ENCODE results near the gene SLC39A11. TPM values are rescaled to one million over a fixed set of nuclear protein-coding genes. Genes with fewer than 3 reads are reported as not detected.

The SLC39A11 gene
- polyA plus RNA-seq, 1 of the 3 experiments (the other 2 are of a cell fraction): 23.5 TPM

DNA sequence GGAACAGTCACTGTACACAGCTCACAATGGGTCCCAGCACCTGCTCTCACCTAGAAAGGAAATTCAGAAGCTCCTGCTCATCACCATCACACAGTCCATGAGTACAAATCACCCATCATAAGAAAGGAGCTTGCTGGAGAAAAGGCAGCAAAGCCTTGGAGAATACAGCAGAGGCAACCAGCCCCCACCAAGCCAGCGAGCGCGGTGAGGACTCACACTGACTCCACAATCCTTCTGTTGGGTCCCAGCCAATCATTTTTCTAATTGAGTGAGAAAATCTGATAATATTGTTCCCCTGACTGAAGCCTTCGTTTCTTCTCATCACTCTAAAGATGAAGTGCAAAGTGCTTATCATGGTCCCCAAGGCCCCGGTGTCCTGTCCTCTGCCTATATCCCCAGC is 298.3 kb downstream of the SLC39A11 start (continued):
- TF ChIP-seq REST (IDR thresholded peaks at IDR 0.05; ENCODE audit: low read depth, low read length): no peak
- TF ChIP-seq RCOR1 (IDR thresholded peaks at IDR 0.05; ENCODE audit: low read length): no peak
- TF ChIP-seq, protein P1, sequence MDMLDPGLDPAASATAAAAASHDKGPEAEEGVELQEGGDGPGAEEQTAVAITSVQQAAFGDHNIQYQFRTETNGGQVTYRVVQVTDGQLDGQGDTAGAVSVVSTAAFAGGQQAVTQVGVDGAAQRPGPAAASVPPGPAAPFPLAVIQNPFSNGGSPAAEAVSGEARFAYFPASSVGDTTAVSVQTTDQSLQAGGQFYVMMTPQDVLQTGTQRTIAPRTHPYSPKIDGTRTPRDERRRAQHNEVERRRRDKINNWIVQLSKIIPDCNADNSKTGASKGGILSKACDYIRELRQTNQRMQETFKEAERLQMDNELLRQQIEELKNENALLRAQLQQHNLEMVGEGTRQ (IDR thresholded peaks at IDR 0.05; ENCODE audit: borderline replicate concordance, low read depth, low read length): no peak
- TF ChIP-seq TEAD4 (IDR thresholded peaks at IDR 0.05; ENCODE audit: borderline replicate concordance, insufficient read depth): no peak

DNA sequence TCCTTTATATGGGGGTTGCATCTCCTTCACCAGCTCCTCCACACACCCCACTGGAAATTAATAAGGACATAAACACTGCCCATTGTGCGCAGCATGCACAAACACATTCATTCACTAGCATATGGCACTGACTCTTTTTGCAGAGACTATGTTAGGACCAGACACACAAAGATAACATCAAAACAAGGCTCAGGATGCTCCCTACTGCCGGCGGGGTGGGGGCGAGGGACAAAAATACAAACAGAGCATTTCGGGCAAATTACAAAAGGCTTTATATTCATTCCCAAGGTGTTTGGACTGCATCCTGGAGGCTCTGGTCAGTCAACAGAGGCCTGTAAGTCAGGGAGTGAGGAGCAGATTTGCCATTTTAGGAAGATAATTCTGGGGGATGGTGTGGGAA is 299.7 kb downstream of the SLC39A11 start:
- WGBS (ENCODE audit: low lambda C conversion rate): 58% methylated on average over 5 of the region's 5 CpGs
- TF ChIP-seq, protein P2, sequence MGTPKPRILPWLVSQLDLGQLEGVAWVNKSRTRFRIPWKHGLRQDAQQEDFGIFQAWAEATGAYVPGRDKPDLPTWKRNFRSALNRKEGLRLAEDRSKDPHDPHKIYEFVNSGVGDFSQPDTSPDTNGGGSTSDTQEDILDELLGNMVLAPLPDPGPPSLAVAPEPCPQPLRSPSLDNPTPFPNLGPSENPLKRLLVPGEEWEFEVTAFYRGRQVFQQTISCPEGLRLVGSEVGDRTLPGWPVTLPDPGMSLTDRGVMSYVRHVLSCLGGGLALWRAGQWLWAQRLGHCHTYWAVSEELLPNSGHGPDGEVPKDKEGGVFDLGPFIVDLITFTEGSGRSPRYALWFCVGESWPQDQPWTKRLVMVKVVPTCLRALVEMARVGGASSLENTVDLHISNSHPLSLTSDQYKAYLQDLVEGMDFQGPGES (IDR thresholded peaks at IDR 0.05; ENCODE audit: low read depth, low read length): no peak
- TF ChIP-seq CTCF (IDR thresholded peaks at IDR 0.05) (no peak), PBX3 (IDR thresholded peaks at IDR 0.05) (no peak), REST (IDR thresholded peaks at IDR 0.05; ENCODE audit: low read depth, low read length) (no peak), SIN3A (IDR thresholded peaks at IDR 0.05; ENCODE audit: borderline replicate concordance, low read depth, low read length) (no peak), RXRA (IDR thresholded peaks at IDR 0.05; ENCODE audit: borderline replicate concordance, low read depth) (no peak), TEAD4 (IDR thresholded peaks at IDR 0.05; ENCODE audit: borderline replicate concordance, insufficient read depth) (no peak), TCF12 (IDR thresholded peaks at IDR 0.05) (no peak), YY1 (IDR thresholded peaks at IDR 0.05; ENCODE audit: low read depth) (no peak), POLR2AphosphoS5 (IDR thresholded peaks at IDR 0.05; ENCODE audit: low read depth, low read length) (no peak), NRF1 (IDR thresholded peaks at IDR 0.05; ENCODE audit: low read depth, low read length) (no peak), RCOR1 (IDR thresholded peaks at IDR 0.05; ENCODE audit: low read length) (peak; percentile 75), FOXJ3 (CRISPR knock-in tag; IDR thresholded peaks at IDR 0.05) (peak; percentile 80), SMC3 (IDR thresholded peaks at IDR 0.05; ENCODE audit: low read depth, low read length) (no peak), MEF2A (IDR thresholded peaks at IDR 0.05; ENCODE audit: borderline replicate concordance, low read depth) (no peak), GABPA (IDR thresholded peaks at IDR 0.05; ENCODE audit: low read depth) (no peak), RAD21 (IDR thresholded peaks at IDR 0.05; ENCODE audit: low read length) (peak; percentile 19; the same call in 1 of the 2 replicates)

More for the DNA sequence above, 299.7 kb downstream of the SLC39A11 start:
- H3K4me3 ChIP-seq (ENCODE audit: low read depth in 2 of 2, low read length in 1 of 2): no peak overlapping the region
- CTCF ChIA-PET: interaction anchor here (1.4 to 1.9 kb wide), 6 partner anchors 10 to 397 kb away, joined by 3 to 7 read pairs (median 4); no protein-coding TSS in a partner anchor
- no peaks in the 10 kb centered on the region for H3K79me2 ChIP-seq (ENCODE audit: insufficient read depth)
- no peaks in the 10 kb centered on the region for H3K36me3 ChIP-seq (replicated peaks in 1 of 2; ENCODE audit: control insufficient read depth in 1 of 2, insufficient read depth in 2 of 2, low read length in 1 of 2)
- no peak overlapping the region for H2AFZ ChIP-seq (ENCODE audit: low read depth)
- H3K27me3 ChIP-seq (ENCODE audit: insufficient read depth): no peaks in the 10 kb centered on the region
- no peaks in the 10 kb centered on the region for H3F3A ChIP-seq (replicated peaks; ENCODE audit: insufficient read depth)
- no peaks in the 10 kb centered on the region for H3K9me2 ChIP-seq
- H3K9me3 ChIP-seq: no peaks in the 10 kb centered on the region
- no peak overlapping the region for H3K9ac ChIP-seq
- POLR2A ChIA-PET: interaction anchor here (0.9 kb wide), 1 partner anchor 17 kb away, joined by 5 read pairs; no protein-coding TSS in a partner anchor
- H4K20me1 ChIP-seq (ENCODE audit: insufficient read depth): no peaks in the 10 kb centered on the region
- DNase-seq: peak; percentile 77
- H3K27ac ChIP-seq (ENCODE audit: low read depth in 2 of 2, low read length in 1 of 2): peak overlapping the region in 1 of 2 experiments; percentile 86; a peak in 2 of 4 replicates
- H3K4me1 ChIP-seq (ENCODE audit: control insufficient read depth in 1 of 2, insufficient read depth in 2 of 2, low read depth in 1 of 2, low read length in 1 of 2): peaks cover 0 to 16% of the 10 kb centered on the region in 2 experiments; a peak in 2 of 4 replicates
- no peak overlapping the region for H3K4me2 ChIP-seq
